Raji (cell line): Measurements from ENCODE around the gene PROCA1.

Experiments
- POLR2A ChIP-seq: IDR thresholded peaks from 2 replicates; pipeline ENCODE4 v1.6.1; 2011; ENCODE audit warnings: low read depth, low read length, control low read depth; ENCODE audit not compliant: insufficient read depth

Gene PROCA1

DNA sequence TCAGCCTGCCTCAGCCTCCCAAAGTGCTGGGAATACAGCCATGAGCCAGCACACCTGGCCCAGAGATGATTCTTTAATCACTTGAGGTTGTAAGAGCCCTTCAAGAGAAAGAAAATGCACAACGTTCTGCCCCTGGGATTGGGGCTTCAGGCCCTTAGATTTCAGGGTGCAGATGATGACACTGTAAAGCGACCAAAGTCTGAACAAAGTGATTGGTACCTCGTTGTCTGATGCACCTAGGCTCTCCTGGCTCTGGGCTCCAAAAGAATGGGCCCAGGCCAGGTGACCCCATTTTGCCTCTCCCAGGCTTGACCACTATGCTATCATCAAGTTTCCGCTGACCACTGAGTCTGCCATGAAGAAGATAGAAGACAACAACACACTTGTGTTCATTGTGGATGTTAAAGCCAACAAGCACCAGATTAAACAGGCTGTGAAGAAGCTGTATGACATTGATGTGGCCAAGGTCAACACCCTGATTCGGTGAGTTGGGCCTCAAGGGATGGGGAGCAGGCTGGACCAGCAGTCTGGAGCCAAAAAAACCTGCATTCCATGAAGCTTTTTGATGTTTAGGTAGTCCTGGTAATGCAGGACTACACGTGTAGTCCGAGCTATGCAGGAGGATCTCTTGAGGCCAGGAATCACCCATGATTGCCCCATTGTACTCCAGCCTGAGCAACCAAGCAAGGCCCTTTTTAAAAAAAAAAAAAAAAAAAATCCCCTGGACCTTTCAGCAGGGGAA lies 10.9 kb upstream of the PROCA1 start:
- no peak for TF ChIP-seq POLR2A

DNA sequence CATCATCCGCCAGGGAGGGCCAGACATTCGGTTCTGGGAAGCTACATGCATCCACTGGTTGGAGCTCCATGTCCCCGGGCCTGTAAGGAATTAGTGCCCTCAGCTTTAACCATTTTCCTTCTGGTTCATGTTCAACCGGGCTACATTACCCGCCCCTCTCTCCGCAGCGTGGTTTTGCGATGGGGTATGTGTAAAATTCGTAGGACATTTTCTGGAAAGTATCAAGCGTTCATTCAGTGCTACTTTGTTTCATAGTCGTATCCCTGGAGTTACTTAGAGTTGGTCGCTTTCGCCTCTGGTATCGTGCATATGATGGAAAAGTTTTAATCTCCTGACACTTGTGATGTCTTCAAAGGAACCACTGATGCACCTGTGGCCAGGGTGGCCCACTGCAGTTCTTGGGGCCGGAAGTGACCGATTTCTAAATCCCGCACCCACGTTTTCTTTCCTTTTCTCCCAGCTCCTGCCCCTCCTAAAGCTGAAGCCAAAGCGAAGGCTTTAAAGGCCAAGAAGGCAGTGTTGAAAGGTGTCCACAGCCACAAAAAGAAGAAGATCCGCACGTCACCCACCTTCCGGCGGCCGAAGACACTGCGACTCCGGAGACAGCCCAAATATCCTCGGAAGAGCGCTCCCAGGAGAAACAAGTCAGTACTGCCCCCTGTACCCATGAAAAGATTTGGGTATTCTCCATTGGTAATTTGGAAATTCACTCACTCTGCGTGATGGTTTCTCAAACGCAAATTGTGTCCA lies 8.7 kb upstream of the PROCA1 start:
- no peak for TF ChIP-seq POLR2A

DNA sequence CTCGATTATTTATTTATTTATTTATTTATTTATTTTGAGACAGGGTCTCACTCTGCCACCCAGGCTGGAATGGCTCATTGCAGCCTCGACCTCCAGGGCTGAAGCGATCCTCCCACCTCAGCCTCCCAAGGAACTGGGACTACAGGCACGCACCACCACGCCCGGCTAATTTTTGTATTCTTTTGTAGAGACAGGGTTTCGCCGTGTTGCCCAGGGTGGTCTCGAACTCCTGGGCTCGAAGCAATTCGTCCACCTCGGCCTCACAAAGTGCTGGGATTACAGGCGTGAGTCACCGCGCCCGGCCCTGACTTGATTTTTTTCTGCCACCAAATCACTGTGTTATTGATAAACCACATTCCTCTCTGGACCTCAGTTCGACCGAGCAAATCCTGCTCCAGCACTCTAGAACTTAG lies 7.3 kb upstream of the PROCA1 start:
- TF ChIP-seq POLR2A, result no peak

DNA sequence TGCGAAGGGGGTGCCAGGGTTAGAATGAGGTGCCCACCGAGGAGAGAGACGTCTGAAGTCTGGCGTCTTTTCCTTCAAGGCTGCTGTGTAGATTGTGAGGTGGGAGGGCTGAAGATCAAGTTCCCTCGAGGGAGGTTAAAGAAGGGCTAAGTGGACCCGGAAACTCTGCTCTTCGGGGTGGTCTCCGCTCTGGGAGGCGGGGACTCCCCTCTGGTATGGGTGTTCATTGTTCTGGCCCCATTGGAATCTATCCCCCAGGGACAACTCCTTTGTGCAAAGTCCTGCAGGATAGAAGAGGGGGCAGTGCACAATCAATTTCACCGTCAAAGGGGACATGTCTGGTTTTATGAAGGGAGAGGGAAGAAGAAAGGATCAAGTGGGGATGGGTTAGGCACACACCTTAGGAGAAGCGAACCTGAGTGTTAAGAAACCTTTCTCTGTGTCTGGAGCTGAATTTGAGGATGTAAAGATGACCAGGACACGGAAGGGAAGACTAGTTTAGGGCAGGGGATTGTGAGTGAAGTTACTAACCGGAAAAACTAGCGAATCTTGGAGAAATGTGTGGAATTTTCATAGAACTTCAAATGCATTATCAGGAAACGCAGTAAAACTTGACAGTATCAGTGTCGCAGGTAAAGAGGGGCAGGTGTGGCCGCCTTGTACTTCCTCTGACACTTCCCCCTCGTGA lies 6.8 kb upstream of the PROCA1 start:
- TF ChIP-seq POLR2A, result no peak

DNA sequence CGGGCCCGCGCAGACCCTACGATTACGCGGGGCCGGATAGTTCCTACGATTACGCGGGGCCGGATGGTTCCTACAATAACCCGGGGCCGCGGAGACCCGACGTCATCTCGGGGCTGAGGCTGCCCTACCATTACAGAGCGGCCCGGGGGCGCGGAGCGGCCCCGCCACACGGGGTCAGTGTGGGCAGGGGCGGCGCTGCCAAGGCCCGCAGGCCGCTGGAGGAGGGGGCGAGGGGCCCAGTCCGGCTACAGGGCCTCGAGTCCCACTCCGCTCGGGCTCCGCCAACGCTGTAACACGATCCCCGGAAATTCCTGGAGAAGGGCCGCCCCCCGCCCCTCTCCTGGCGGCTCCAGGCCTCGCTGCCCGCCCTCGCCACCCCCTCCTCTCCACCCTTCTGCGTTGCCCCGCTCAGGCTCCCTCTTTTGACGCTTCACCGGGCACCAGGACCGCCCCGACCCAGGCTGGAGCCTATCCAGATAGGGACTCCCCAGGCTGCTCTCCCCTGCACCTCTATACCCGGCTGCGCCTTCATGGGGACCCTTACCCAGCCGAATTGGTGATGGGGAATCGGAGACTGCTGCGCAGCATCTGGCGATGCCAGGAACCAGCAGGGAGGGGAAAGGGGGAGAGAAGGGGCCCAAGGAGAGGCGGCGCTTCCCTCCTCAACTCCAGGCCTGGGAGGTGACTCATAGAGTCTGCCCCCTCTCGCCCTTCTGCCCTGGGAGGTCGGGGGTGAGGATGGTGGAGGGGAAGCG lies 6.1 kb upstream of the PROCA1 start, which contains the start of gene RAB34:
Gene RAB34 (minus strand): TSS at position 291 of the 755 bp plus-strand sequence. CDS start 602 bp downstream, outside the sequence.
- no peak for TF ChIP-seq POLR2A

DNA sequence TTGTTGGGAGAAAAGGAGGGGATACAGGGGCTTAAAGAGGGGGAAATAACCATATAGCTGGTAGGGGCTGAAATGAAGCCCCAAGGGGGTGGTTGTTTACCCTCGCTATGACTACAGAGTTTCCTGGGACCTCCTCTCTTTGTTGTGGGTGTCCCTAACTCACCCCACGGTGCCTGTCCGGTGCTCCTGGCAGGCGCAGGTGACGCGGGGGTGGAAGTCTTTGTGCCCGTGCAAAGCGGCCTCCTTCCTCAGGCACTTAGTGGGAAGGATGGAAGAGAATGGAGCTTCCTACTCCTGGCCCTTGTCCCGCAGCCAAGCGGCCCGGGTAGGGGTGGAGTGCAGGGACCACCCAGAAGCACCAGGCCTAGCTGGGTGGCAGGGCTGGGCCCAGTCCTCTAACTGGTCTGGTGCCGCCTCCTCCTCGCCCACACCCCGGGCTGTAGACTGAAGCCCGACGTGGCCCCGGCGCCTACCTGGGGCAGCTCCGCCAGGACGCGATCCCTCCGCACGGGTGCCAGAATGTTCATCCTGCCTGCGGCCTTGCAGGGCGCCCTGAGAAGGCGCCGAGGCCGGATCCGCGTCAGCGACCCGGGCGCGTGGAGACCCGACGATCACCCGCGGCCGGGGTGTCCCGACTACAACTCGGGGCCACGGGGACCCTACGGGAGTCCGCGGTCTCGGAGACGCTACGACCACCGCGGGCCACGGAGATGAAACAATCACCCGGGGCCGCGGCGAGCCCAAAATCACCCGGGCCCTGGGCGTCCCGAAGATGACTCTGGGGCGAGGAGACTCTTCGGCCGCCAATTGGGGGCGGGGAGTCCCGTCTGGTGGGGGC lies 5.3 kb upstream of the PROCA1 start:
- no peak for TF ChIP-seq POLR2A

DNA sequence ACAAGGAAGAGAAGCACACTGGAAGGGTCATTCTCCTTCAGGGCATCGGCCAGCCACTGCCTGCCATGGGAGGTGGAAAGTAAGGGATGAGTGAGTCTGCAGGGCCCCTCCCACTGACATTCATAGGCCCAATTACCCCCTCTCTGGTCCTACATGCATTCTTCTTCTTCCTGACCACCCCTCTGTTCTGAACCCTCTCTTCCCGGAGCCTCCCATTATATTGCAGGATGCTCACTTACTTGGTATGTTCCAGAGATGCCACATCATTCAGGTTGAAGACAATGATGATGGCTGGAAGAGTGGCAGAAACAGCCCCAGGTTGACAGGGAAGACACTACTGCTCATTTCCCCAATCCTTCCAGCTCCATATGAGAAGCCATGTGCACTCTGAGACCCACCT lies 3.5 kb upstream of the PROCA1 start:
- TF ChIP-seq POLR2A, result no peak

DNA sequence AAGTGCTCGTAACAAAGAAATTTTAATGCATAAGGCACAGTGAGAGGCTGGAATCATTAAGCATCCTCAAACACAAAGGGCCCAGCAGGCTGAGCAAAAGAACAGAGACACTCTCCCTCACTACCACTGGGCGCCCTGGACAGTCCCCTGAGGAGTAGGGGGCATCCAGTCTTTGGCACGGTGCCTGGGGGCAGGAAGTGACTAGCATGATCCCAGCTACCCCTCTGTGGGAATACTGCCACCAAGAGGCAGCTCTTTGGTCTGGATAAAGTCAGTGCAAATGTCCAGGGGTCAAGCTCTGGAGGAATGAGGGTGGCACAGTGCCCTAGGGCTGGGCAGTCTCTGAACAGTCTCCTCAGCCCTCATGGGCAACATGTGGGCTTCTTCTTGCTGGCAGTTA lies 2.6 kb upstream of the PROCA1 start:
- no peak for TF ChIP-seq POLR2A

DNA sequence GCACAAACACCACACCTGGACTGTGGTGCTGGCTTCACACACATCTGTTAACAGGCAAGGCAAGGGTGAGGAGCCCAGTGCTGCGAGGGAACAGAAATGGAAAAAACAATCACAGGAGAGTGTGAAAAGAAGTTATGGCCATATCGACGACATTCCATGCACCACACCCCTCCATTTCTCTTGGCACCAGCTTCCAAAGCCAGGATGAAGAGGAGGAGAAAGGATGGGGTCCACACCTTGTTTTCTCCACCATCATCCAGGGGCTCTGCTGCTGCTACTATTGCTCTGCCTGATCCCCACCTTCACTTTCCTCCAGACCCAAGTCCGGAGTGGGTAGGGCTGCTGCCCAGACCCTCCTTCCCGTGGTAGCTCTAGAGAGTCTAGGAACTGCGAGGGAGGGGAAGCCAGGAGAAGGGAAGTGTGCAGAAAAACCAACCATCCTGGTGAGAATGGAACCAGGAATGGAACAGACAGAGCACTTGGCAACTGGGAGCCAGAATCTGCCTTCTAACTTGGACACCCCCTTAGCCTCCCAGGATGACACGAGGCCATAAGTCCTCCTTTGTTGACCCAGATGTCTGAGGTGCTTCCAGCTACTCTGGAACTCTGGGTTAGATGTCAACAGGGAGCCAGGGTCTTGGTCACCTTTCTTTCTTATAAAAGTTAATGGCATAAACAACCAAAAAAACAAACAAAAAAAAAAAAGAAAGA lies 1.2 kb upstream of the PROCA1 start:
- no peak for TF ChIP-seq POLR2A

DNA sequence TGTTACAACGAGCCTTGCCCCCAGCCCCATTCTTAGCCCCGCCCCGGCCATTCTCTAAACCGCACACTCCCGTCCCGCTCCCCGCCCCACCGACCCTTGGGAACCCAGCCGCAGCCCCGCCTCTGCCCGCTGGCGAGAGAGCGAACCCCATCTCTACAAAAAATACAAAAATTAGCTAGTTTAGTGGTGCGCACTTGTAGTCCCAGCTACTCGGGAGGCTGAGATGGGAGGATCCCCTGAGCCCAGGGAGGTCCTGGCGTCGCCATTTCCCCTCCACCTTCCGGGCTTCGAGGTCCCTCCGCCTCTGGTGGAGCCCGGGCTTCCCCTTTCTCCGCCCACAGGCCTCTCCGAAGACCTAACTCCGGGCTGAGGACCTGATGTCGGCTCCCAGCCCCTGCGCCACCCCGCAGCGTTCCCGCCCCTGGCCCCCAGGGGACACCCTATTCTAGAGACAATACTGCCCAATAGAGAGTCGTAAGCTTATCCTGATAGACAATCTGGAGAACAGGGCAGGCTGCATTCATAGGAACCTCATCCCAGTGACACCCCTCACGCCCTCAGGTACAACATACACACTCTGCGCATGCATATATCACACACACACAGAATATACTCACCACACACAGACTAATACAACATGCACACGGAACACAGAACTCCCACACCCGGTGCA lies 480 bp upstream of the PROCA1 start:
- TF ChIP-seq POLR2A, result no peak; the same call in 1 of the 2 replicates

DNA sequence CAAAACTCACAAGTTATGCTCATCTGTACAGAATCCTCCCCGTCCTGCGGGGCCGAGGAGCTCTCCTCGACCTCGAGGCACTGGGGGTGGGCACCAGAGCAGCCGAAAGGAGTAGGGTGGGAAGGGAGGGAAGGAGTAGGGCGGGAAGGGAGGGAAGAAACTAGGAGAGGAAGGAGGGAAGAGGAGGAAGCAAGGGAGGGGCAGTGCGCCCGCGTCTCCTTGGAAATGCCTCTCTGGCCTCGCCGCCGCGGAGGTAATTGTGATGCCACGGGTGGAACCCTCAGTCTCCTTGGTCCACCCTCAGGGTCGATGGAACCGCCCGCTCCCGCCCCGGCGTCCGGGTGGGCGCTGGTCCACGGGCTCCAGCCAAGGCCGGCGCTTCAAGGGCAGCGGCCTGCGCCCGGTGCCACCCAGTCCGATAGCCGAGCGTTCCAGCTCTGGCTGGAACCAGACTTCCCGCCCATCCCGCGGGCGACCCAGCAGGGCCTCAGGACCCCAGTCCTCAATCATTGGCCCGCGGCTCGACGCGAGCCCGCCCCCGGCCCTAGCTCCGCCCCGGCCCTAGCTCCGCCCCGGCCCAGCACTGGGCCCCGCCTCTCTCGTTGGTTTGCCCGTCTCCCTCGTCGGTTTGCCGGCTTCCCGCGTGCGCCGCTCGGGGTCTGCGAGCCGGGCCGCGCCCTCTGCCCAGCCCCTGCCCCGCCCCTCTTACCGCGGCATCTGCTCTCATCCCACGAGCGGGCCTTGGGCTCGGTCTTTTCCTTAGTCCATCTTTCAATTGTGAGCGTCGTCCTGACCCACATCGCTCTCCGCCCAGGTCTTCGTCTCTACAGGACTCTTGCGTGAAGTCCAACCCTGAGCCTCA lies 596 bp downstream of the PROCA1 start:
- peak; percentile 87 for TF ChIP-seq POLR2A

DNA sequence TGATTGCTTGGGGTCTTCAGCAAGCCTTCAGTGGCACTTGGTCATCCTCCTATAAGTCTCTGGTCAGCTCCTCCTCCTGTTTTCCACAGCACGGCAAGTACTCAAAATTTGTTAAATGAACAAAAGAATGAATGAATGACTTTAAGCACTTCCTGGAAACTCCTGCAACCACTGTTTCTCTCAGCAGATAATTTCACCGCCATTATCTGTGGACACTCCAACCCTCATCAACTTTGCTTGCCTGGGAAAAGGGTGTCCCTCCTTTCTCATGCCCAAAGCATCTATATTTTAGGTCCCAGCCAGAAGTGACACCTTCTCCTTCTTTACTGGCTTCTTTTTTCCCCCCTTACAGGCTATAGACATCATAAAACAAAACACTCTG lies 4.4 kb downstream of the PROCA1 start:
- no peak for TF ChIP-seq POLR2A
